Left colon (tissue), 2 donors: ENCODE data around the gene CXCL3. TPM values are rescaled to one million over a fixed set of nuclear protein-coding genes. Genes with fewer than 3 reads are reported as not detected.

Experiments used
- ATAC-seq: fragments of 200-7000 bp; cut with Tn5 transposase; one replicate; pipeline ENCODE4 v1.9.1; 2020; ENCODE audit warnings: mild to moderate bottlenecking, moderate library complexity
- DNase-seq, 2 donors: peaks; one replicate each; pipeline ENCODE4 v3.0.0-alpha.2; 2020
- intact Hi-C, 2 donors: fragments of 100-400 bp; cut with DNase I in 1 of 2; cut with micrococcal nuclease in 1 of 2; formaldehyde crosslinking; loops; one replicate each; pipeline versions ENCODE4 v1.11.2 to v1.14.0; 2022; cut with DNase I, micrococcal nuclease
- total RNA-seq, 2 donors: library from RNA; stranded (reverse); fragmentation: NEBNext Ultra II Directional; extraction: Animal tissue kit (Norgen Biotek cat#: 25700); gene quantifications; one replicate each; pipeline ENCODE4 v1.2.1, GENCODE V29; 2021
- donor health status: DM: no; HTN: no; CAD: no.
- donor health status: DM: yes; HTN: yes; CAD: no.

CXCL3 gene
- total RNA-seq, 2 donors from 2014 or later: 3.5 to 20.8 TPM

- DNase-seq (no peak), ATAC-seq (no peak)
- intact Hi-C loops: no loop called here
Observed at GRCh38 chr4:74056858-74057562, 18.5 kb upstream of the CXCL3 start.

- intact Hi-C loops: no loop called here
- ATAC-seq (peak; percentile 40), DNase-seq (no peak)
Observed at GRCh38 chr4:74056114-74056857, 17.8 kb upstream of the CXCL3 start.

GRCh38 chr4:74055498-74055897 lies 17.0 kb upstream of the CXCL3 start:
- ATAC-seq: no peak
- intact Hi-C loops: no loop called here
- DNase-seq: no peak

GRCh38 chr4:74055096-74055495 lies 16.6 kb upstream of the CXCL3 start:
- intact Hi-C loops: no loop called here

GRCh38 chr4:74054483-74055047 lies 16.1 kb upstream of the CXCL3 start:
- DNase-seq (no peak), ATAC-seq (peak; percentile 66)
- intact Hi-C loops: no loop called here

More at GRCh38 chr4:74055096-74055495, 16.6 kb upstream of the CXCL3 start:
- DNase-seq (no peak), ATAC-seq (peak; percentile 5)

GRCh38 chr4:74047152-74047551 lies 8.7 kb upstream of the CXCL3 start:
- intact Hi-C loops: no loop called here
- DNase-seq: no peak
- ATAC-seq: no peak

GRCh38 chr4:74045772-74046171 lies 7.3 kb upstream of the CXCL3 start:
- ATAC-seq (no peak), DNase-seq (no peak)
- intact Hi-C loops: no loop called here

- ATAC-seq: no peak
- DNase-seq: no peak
- intact Hi-C loops: no loop called here
Observed at GRCh38 chr4:74045247-74045646, 6.8 kb upstream of the CXCL3 start.

- ATAC-seq (no peak), DNase-seq (no peak)
- intact Hi-C loops: no loop called here
Observed at GRCh38 chr4:74044677-74045076, 6.2 kb upstream of the CXCL3 start.

GRCh38 chr4:74042681-74043080 lies 4.2 kb upstream of the CXCL3 start:
- DNase-seq (peak in 1 of 2 donors; percentile 59), ATAC-seq (peak; percentile 60)
- intact Hi-C loops: no loop called here

- no peak for DNase-seq
Observed at GRCh38 chr4:74041418-74041817, 2.9 kb upstream of the CXCL3 start.

GRCh38 chr4:74039315-74039763 lies 850 bp upstream of the CXCL3 start:
- DNase-seq (no peak), ATAC-seq (no peak)
- intact Hi-C loops: no loop called here

More at GRCh38 chr4:74041418-74041817, 2.9 kb upstream of the CXCL3 start:
- intact Hi-C loops: no loop called here
- no peak for ATAC-seq

GRCh38 chr4:74038086-74038424 lies 434 bp downstream of the CXCL3 start:
- intact Hi-C loops: no loop called here
- ATAC-seq: peak; percentile 18

GRCh38 chr4:74037076-74037955 lies 1.2 kb downstream of the CXCL3 start:
- intact Hi-C loops: no loop called here
- ATAC-seq (no peak), DNase-seq (no peak)

More at GRCh38 chr4:74038086-74038424, 434 bp downstream of the CXCL3 start:
- peak in 1 of 2 donors; percentile 46 for DNase-seq

GRCh38 chr4:74033739-74034138 lies 4.8 kb downstream of the CXCL3 start:
- DNase-seq (no peak), ATAC-seq (peak; percentile 44)
- intact Hi-C loops: no loop called here

GRCh38 chr4:74032064-74032463 lies 6.4 kb downstream of the CXCL3 start:
- peak; percentile 80 for ATAC-seq
- DNase-seq: no peak
- intact Hi-C loops: no loop called here

- ATAC-seq: peak; percentile 25
- no peak for DNase-seq
- intact Hi-C loops: no loop called here
Observed at GRCh38 chr4:74031576-74031975, 6.9 kb downstream of the CXCL3 start.

GRCh38 chr4:74030285-74030684 lies 8.2 kb downstream of the CXCL3 start:
- DNase-seq (no peak), ATAC-seq (peak; percentile 54)
- intact Hi-C loops: no loop called here

GRCh38 chr4:74028504-74028903 lies 10.0 kb downstream of the CXCL3 start:
- intact Hi-C loops: no loop called here
- DNase-seq: no peak
- no peak for ATAC-seq
